Vagina (tissue), 2 donors: ENCODE results near the gene EZR.

ENCODE experiments used
- CTCF ChIP-seq, 3 experiments: fragments of 450-650 bp in 2 of 3; fragments of 200-600 bp in 1 of 3; sonication (generic) in 1 of 3; IDR thresholded peaks; one replicate each; pipeline ENCODE4 v1.5.1; 2017 to 2019; ENCODE audit warnings: antibody characterized with exemption in 3 of 3, mild to moderate bottlenecking in 2 of 3, moderate library complexity in 2 of 3
- POLR2A ChIP-seq, 2 donors: fragments of 450-650 bp; IDR thresholded peaks; one replicate each; pipeline ENCODE4 v1.6.1; 2017; ENCODE audit warnings: antibody characterized with exemption in 2 of 2, mild to moderate bottlenecking in 2 of 2, moderate library complexity in 2 of 2

GRCh38 chr6:158757753-158758090 lies 61.4 kb downstream of the EZR start:
- TF ChIP-seq POLR2A (IDR thresholded peaks at IDR 0.05) (no peak), CTCF (IDR thresholded peaks at IDR 0.05) (no peak)
